Hepatocyte (in vitro differentiated cells): Measurements from ENCODE around the gene SCG3. TPM values are rescaled to one million over a fixed set of nuclear protein-coding genes. Genes with fewer than 3 reads are reported as not detected.

Source experiments
- DNase-seq: peaks from one replicate; pipeline ENCODE4 v3.0.0-alpha.2; 2016; ENCODE audit warnings: low spot score
- H2AFZ ChIP-seq: fragments of 200-600 bp; sonication (generic); 2 replicates; pipeline ENCODE4 v1.6.0; 2016; ENCODE audit warnings: antibody characterized with exemption, mild to moderate bottlenecking
- H3K27ac ChIP-seq: fragments of 200-600 bp; sonication (generic); 2 replicates; pipeline ENCODE4 v1.5.1; 2016; ENCODE audit warnings: mild to moderate bottlenecking
- H3K27me3 ChIP-seq: fragments of 200-600 bp; sonication (generic); 2 replicates; pipeline ENCODE4 v1.6.1; 2016
- H3K36me3 ChIP-seq: fragments of 200-600 bp; sonication (generic); replicated peaks from 2 replicates; pipeline ENCODE4 v1.5.1; 2016; ENCODE audit warnings: low read depth; ENCODE audit not compliant: insufficient read depth
- H3K4me1 ChIP-seq: fragments of 200-600 bp; sonication (generic); 2 replicates; pipeline ENCODE4 v1.5.1; 2016; ENCODE audit warnings: mild to moderate bottlenecking, moderate library complexity; ENCODE audit not compliant: insufficient read depth
- H3K4me2 ChIP-seq: fragments of 200-600 bp; sonication (generic); 2 replicates; pipeline ENCODE4 v1.6.0; 2016
- H3K4me3 ChIP-seq: fragments of 200-600 bp; sonication (generic); 2 replicates; pipeline ENCODE4 v1.5.1; 2016; ENCODE audit warnings: mild to moderate bottlenecking
- H3K79me2 ChIP-seq: fragments of 200-600 bp; sonication (generic); 2 replicates; pipeline ENCODE4 v1.6.0; 2017; ENCODE audit warnings: mild to moderate bottlenecking
- H3K9me2 ChIP-seq: fragments of 200-600 bp; sonication (generic); replicated peaks from 2 replicates; pipeline ENCODE4 v1.6.0; 2017; ENCODE audit warnings: mild to moderate bottlenecking; ENCODE audit not compliant: insufficient read depth
- H3K9me3 ChIP-seq: fragments of 200-600 bp; sonication (generic); 2 replicates; pipeline ENCODE4 v1.5.1; 2016; ENCODE audit warnings: low read depth, mild to moderate bottlenecking
- H4K20me1 ChIP-seq: fragments of 200-600 bp; sonication (generic); 2 replicates; pipeline ENCODE4 v1.6.0; 2016; ENCODE audit warnings: mild to moderate bottlenecking; ENCODE audit not compliant: insufficient read depth, poor library complexity, severe bottlenecking
- EZH2 ChIP-seq: fragments of 200-600 bp; sonication (generic); IDR thresholded peaks from 2 replicates; pipeline ENCODE4 v1.6.1; 2016; ENCODE audit warnings: antibody characterized with exemption, mild to moderate bottlenecking, borderline replicate concordance
- EZH2phosphoT487 ChIP-seq: fragments of 200-600 bp; sonication (generic); IDR thresholded peaks from one replicate; pipeline ENCODE4 v1.6.1; 2018; ENCODE audit warnings: antibody characterized with exemption, mild to moderate bottlenecking, low read depth, moderate library complexity; ENCODE audit not compliant: unreplicated experiment, severe bottlenecking
- WGBS: methylation state at CpG from one replicate; pipeline ENCODE4 v1.1.6; 2016; ENCODE audit warnings: low lambda C conversion rate; ENCODE audit errors: missing lambda C conversion rate; 5-methylcytosine and 5-hydroxymethylcytosine counted together
- polyA plus RNA-seq: library from polyadenylated mRNA; unstranded; fragments of >200 nt; fragmentation: Nextera tagmentation; extraction: Ambion mirVana; gene quantifications from 2 replicates; pipeline ENCODE4 v1.2.1, GENCODE V29; 2016
- total RNA-seq: library from RNA; depleted of rRNA; stranded (reverse); fragments of >200 nt; gene quantifications from 2 replicates; pipeline ENCODE4 v1.2.3, GENCODE V29; 2014
- TF ChIP-seq, protein P1 (sequence below): fragments of 200-600 bp; sonication (generic); IDR thresholded peaks from 2 replicates; pipeline ENCODE4 v1.5.1; 2016; ENCODE audit warnings: antibody characterized with exemption, mild to moderate bottlenecking; ENCODE audit not compliant: poor library complexity

The SCG3 gene
- total and polyA plus RNA-seq, 2 experiments from 2014 or later = 0.11 to 0.20 TPM

- no peak overlapping the region for H3K4me3 ChIP-seq
- TF ChIP-seq, protein P1, sequence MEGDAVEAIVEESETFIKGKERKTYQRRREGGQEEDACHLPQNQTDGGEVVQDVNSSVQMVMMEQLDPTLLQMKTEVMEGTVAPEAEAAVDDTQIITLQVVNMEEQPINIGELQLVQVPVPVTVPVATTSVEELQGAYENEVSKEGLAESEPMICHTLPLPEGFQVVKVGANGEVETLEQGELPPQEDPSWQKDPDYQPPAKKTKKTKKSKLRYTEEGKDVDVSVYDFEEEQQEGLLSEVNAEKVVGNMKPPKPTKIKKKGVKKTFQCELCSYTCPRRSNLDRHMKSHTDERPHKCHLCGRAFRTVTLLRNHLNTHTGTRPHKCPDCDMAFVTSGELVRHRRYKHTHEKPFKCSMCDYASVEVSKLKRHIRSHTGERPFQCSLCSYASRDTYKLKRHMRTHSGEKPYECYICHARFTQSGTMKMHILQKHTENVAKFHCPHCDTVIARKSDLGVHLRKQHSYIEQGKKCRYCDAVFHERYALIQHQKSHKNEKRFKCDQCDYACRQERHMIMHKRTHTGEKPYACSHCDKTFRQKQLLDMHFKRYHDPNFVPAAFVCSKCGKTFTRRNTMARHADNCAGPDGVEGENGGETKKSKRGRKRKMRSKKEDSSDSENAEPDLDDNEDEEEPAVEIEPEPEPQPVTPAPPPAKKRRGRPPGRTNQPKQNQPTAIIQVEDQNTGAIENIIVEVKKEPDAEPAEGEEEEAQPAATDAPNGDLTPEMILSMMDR = no peak
- TF ChIP-seq EZH2 = no peak
- no peak for TF ChIP-seq EZH2phosphoT487
- H2AFZ ChIP-seq = no peak overlapping the region
- WGBS = 81% methylated on average over 2 of the region's 2 CpGs
- H3K4me1 ChIP-seq = peaks cover 4% of the 10 kb centered on the region
- H3K9me3 ChIP-seq = no peaks in the 10 kb centered on the region
- no peak overlapping the region for H3K27ac ChIP-seq
- peaks cover 6% of the 10 kb centered on the region for H3K79me2 ChIP-seq
- no peak for DNase-seq
- no peaks in the 10 kb centered on the region for H4K20me1 ChIP-seq
- H3K36me3 ChIP-seq = no peaks in the 10 kb centered on the region
- H3K27me3 ChIP-seq = peaks cover 23% of the 10 kb centered on the region
- no peaks in the 10 kb centered on the region for H3K9me2 ChIP-seq
- H3K4me2 ChIP-seq = no peak overlapping the region
Measured at GRCh38 chr15:51757450-51757849, 76.1 kb downstream of the SCG3 start.

- no peak overlapping the region for H2AFZ ChIP-seq
- peaks cover 11% of the 10 kb centered on the region for H3K27me3 ChIP-seq
- no peaks in the 10 kb centered on the region for H4K20me1 ChIP-seq
- 60% methylated on average over 1 of the region's 1 CpG for WGBS
- no peaks in the 10 kb centered on the region for H3K9me2 ChIP-seq
- DNase-seq = peak; percentile 55
- TF ChIP-seq, protein P1 = no peak
- TF ChIP-seq EZH2 (no peak), EZH2phosphoT487 (no peak)
- no peaks in the 10 kb centered on the region for H3K9me3 ChIP-seq
- no peak overlapping the region for H3K4me3 ChIP-seq
- no peaks in the 10 kb centered on the region for H3K36me3 ChIP-seq
- no peak overlapping the region for H3K4me2 ChIP-seq
- H3K27ac ChIP-seq = no peak overlapping the region
- no peaks in the 10 kb centered on the region for H3K4me1 ChIP-seq
- no peaks in the 10 kb centered on the region for H3K79me2 ChIP-seq
Measured at GRCh38 chr15:51758645-51759044, 77.3 kb downstream of the SCG3 start.

GRCh38 chr15:51759557-51760070 is 78.3 kb downstream of the SCG3 start:
- Histone ChIP-seq H3K4me2 (no peak overlapping the region), H3K4me3 (no peak overlapping the region), H2AFZ (no peak overlapping the region), H3K9me3 (no peaks in the 10 kb centered on the region), H3K4me1 (no peaks in the 10 kb centered on the region), H3K27me3 (peaks cover 2% of the 10 kb centered on the region), H4K20me1 (no peaks in the 10 kb centered on the region), H3K79me2 (no peaks in the 10 kb centered on the region), H3K27ac (no peak overlapping the region), H3K9me2 (no peaks in the 10 kb centered on the region), H3K36me3 (no peaks in the 10 kb centered on the region)
- peak; percentile 43 for DNase-seq
- 78% methylated on average over 3 of the region's 3 CpGs for WGBS
- TF ChIP-seq EZH2 (no peak), EZH2phosphoT487 (no peak)
- TF ChIP-seq, protein P1 = no peak

DNA sequence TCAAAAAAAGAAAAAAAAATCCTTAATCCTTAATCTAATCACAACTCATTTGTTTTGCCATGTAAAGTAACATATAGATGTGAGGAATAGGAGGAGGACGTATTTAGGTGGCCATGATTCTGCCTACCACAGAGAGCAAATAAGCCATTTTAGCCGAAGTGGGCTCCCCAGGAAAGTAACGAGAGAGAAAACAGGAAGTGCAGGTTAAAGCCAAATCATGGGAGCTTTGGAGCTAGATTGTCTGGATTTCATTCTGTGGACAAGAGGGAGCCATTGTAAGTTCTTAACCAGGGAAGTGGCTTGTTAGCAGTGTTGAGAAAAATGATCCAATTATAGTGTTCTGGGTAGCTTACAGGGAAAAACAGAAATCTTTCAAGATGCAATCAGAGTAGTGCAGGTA is 79.5 kb downstream of the SCG3 start:
- no peaks in the 10 kb centered on the region for H3K4me1 ChIP-seq
- no peaks in the 10 kb centered on the region for H3K27me3 ChIP-seq
- H3K4me2 ChIP-seq = no peak overlapping the region
- DNase-seq = no peak
- H3K27ac ChIP-seq = no peak overlapping the region
- 71% methylated on average over 3 of the region's 3 CpGs for WGBS
- H3K79me2 ChIP-seq = no peaks in the 10 kb centered on the region
- H4K20me1 ChIP-seq = no peaks in the 10 kb centered on the region
- no peaks in the 10 kb centered on the region for H3K9me3 ChIP-seq
- TF ChIP-seq, protein P1 = no peak
- TF ChIP-seq EZH2 = no peak
- no peak for TF ChIP-seq EZH2phosphoT487
- no peaks in the 10 kb centered on the region for H3K9me2 ChIP-seq
- no peaks in the 10 kb centered on the region for H3K36me3 ChIP-seq
- no peak overlapping the region for H2AFZ ChIP-seq
- no peak overlapping the region for H3K4me3 ChIP-seq
